NCI-H2029 treated with DMSO at 0.1 percent for 48 hours (cell line): ENCODE measurements around the gene SGSM1.
"Not testable (repeated sequence)": the region's sequence is repeated elsewhere in the genome, so short reads cannot be mapped to it uniquely, and the experiment has no call there.

Source experiments
- DNase-seq: peaks from one replicate; lab custom pipeline; 2025; lab: John Stamatoyannopoulos, UW

SGSM1 gene

GRCh38 chr22:24837517-24837916, 31.5 kb downstream of the SGSM1 start:
- DNase-seq, result not testable (repeated sequence)

DNA sequence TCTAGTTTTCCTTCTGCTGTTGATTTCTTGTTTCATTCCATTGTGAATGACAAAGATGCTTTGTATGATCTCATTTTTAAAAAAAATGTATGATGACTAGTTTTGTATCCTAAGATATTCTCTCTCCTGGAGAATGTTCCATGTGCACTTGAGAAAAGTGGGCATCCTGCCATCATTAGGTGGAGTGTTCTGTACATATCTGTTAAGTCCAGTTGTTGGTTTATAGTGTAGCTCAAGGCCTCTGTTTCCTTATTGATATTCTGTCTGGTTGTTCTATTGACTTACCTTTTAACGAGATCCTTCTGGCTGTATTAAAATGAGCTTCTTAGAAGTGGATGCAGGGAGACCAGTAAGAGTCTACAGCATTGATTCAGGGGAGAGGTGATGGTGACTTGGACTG, 35.2 kb downstream of the SGSM1 start:
- peak; percentile 42 for DNase-seq

GRCh38 chr22:24843048-24843447, 37.0 kb downstream of the SGSM1 start:
- no peak for DNase-seq

- DNase-seq, result no peak
Observed at GRCh38 chr22:24845041-24845898, 39.3 kb downstream of the SGSM1 start.

DNA sequence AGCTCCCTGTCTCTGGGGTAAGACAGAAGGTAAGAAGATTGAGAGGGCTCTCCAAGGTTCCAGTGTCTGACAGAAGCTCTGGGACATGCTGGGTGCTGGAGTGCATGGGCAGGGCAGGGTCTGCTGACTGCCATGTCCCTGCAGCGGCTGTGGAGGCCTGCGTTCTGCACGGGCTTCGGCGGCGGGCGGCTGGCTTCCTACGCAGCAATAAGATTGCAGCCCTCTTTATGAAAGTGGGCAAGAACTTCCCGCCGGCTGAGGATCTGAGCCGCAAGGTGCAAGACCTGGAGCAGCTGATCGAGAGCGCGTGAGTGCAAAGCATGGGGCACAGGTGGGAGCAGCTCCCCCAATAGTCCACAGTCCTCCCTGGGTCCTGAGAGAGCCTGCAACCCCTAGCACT, 41.5 kb downstream of the SGSM1 start:
- DNase-seq, result no peak

- DNase-seq, result no peak
Observed at GRCh38 chr22:24848559-24849168, 42.7 kb downstream of the SGSM1 start.

DNA sequence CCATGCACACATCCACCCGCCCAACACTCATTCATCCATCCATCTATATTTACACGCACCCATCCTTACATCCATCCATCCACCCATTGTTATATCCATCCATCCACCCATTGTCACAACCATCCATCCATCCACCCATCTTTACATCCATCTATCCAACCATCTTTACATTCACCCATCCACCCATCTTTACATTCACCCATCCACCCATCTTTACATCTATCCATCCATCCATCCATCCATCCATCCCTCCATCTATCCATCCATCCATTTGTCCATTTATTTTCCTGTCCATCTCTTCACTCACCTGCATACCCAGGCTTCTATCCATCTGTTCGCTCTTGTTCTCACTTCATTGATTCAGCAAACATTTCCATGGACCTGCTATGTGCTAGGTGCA, 49.8 kb downstream of the SGSM1 start:
- DNase-seq, result no peak

DNA sequence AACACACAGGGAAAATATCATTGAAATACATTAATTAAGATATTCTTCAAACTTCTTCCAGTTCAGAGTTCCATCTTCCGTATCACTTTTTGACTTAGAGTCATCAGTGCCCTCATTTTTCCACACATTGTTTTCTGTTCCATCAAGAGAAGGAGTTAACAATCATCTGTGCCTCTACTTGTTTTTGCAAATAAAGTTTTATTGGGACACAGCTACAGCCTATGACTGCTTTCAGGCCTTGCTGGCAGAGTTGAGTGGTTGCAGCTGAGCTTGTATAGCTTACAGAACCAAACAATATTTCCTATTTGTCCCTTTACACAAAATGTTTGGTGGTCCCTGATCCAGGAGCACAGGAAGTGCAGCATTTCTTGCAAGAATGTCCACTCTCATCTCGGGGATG, 51.6 kb downstream of the SGSM1 start:
- DNase-seq, result no peak

DNA sequence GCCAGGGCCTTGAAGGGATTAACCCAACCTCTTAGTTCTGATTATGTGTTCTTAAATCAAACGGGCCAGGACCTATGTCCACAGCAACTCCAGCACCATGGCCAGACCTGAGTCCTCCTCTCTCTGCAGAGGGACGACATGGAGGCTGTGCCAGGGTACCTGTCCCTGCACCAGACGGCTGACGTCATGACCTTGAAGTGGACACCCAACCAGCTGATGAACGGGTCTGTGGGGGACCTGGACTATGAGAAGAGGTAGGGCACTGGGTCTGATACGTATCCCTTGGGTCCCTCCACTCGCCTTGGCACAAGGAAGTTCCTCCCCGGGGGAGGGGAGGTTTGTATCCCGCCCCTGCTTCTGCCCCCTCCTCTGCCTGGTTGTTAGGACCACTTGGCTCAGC, 53.6 kb downstream of the SGSM1 start:
- DNase-seq, result no peak

GRCh38 chr22:24865508-24865907, 59.5 kb downstream of the SGSM1 start:
- no peak for DNase-seq

- DNase-seq, result no peak
Observed at GRCh38 chr22:24867323-24868022, 61.5 kb downstream of the SGSM1 start.

DNA sequence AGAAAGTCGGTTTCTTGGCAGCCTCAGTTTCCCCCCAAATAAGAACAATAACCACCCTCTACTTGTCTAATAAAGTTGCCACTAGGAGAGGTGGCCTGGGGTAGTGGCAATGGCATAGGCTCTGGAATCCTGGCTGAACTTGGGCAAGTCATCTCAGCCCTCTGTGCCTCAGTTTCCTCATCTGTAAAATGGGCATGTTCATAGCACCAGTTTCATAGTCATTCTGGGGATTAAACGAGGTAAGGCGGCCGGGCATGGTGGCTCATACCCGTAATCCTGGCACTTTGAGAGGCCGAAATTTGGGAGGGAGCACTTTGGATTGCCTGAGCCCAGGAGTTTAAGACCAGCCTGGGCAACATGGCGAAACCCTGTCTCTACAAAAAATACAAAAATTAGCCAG, 63.0 kb downstream of the SGSM1 start:
- DNase-seq, result no peak

DNA sequence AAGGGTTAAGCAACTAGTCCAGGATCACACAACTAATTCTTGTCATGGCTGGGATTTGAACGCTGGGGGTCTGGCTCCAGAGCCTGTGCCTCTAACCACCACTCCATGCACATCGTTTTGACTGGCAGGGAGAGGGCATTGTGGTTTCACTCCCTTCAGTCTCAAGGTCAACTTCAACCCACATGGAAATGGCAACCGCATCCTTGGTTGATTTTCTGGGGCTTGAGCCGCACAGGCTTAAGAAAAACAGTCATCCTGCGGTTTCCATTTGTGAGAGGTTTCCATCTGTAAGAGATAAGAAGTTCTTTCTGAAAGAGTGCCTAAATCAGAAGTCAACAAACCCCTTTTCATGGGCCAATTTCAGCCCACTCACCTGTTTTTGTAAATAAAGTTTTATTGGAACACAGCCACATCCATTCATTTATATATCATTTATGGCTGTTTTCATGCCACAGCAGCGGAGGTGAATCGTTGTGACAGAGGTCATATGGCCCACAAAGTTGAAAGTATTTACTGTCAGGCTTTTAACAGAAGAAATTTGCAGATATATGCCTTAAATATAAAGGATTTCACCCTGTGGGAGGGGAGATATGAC, 65.7 kb downstream of the SGSM1 start:
- no peak for DNase-seq

- DNase-seq, result no peak
Observed at GRCh38 chr22:24873226-24873625, 67.2 kb downstream of the SGSM1 start.

DNA sequence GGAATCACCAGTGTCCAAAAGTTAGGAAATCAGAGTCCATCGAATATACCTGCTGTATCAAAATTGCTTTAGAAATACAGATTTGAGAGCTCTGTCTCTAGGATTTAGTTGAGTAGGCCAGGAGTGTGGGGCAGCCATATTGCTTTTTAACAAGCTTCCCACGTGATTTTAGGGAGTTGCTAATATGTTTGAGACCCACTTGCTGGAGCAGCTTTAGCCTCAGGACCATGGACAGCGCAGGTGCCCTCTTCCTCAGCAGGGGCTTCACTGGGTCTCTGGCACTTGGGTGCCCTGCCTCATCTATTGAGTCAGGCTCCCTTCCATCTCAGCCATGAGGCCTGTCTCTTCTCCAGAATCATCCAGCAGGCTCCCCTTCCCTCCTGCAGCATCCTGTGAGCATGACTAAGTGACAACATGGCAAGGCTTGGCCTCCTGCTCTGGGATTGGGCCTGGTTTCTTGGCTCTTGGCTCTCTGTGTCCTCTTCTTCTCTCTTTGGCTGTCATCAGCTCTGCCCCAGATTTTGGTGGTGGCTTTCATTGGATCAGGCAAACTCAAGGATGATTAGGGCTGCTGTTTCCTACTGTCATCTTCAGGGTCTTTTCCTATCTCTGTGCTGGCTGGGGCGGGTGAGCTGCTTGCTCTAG, 70.0 kb downstream of the SGSM1 start:
- DNase-seq, result no peak

DNA sequence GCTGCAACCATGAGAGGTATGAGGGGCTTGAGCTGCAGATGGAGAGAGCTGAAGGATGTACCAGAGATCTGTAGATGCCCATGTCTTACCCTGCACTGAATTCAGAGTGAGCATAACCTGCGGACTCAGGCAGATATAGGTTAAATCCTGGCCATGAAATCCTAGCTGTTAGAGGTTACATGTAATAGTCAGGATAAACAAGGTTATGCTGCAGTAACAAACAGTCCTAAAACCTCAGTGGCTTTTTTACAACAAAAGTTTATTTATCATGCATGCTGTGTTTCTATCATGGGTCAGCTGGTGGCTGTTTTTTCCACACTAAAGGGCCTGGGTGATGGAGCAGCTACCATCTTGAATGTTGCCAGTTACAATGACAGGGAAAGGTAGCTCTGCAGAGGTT, 70.7 kb downstream of the SGSM1 start:
- DNase-seq, result no peak

DNA sequence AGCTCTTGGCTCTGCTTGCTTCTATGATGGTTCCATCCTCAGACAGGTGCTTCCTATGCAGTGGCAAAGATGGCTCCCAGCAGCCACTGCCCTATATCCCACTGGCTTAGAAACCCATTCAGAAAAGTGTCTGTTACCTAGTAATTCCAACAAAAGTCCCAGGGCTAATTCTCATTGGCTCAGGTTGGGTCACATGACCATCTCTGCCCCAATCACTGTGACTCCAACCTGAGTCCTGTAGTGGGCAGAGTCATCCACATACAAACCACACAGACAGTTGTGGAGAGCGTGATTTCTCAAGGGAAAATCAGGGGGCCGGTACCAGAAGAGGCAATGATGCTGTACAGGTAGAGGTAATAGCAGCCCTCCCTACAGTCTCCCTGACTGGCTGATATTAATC, 73.0 kb downstream of the SGSM1 start:
- DNase-seq, result no peak

- no peak for DNase-seq
Observed at GRCh38 chr22:24883432-24883831, 77.4 kb downstream of the SGSM1 start.

- no peak for DNase-seq
Observed at GRCh38 chr22:24887260-24887659, 81.2 kb downstream of the SGSM1 start.

- no peak for DNase-seq
Observed at GRCh38 chr22:24893341-24894070, 87.5 kb downstream of the SGSM1 start.

GRCh38 chr22:24894220-24894975, 88.4 kb downstream of the SGSM1 start:
- peak; percentile 95 for DNase-seq
